GM19463 (cell line): ENCODE data around the gene ARL15.
"Not testable (repeated sequence)": the region's sequence is repeated elsewhere in the genome, so short reads cannot be mapped to it uniquely, and the experiment has no call there.

ENCODE experiments used
- ATAC-seq: cut with Tn5 transposase; IDR thresholded peaks from one replicate; pipeline ENCODE4 v1.9.1; 2021; ENCODE audit warnings: mild to moderate bottlenecking, moderate library complexity; ENCODE audit not compliant: unreplicated experiment

Gene ARL15

DNA sequence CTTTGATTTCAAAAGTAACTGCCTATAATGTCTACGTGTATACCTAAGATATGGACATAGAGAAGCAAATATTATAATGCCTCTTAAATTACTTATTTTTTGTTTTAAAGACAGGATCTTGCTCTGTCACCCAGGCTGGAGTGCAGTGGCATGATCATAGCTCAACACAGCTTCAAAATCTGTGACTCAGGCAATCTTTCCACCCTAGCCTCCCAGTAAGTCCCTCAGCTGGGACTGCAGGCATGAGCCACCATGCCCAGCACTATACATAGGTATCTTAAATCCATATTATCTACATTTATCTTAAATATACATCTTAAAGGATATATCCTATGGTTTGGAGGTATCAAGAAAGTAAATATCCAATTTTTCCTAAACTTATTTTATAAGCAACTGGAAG is 261.2 kb downstream of the ARL15 start:
- no peak for ATAC-seq

DNA sequence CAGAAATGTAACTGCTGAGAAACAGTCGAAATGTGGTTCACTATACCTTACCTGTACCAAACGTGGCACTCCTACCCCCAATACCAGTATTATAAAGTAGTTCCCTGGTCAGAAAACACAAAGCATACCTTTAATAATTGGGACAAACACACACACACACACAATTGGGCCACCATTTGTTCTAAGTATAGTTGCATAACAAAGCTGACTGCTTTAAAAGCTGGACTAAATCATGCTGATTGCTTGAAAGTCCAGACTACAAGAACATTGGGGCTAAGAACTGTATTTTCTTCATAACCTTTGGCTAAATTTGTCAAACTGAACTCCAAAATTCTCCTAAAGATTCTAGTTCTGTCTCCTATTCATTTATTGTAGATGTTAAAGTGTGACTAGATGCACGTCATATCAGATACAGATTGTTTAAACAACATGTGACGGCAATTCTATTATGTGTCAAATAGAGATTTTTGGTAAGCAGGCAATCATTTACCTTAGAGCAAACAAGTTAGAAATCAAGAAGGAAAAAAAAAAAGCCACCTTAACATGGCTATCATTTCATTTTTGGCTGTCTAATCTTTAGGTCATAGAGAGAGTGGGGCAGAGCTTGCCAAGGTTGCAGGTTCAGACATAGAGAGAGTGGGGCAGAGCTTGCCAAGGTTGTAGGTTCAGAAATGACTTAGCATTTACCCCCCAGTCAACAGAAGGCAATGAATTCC is 265.1 kb downstream of the ARL15 start:
- no peak for ATAC-seq

DNA sequence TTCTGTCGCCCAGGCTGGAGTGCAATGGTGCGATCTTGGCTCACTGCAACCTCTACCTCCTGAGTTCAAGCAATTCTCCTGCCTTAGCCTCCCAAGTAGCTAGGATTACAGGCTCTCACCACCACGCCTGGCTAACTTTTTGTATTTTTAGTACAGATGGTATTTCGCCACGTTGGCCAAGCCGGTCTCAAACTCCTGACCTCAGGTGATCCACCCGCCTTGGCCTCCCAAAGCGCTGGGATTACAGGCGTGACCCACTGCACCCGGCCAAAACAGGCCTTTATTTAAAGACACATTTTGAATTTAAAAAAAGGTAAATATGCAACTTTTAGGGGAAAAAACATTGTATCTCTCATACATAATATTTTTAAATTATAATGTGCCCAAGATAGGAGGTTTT is 266.1 kb downstream of the ARL15 start:
- ATAC-seq = not testable (repeated sequence)

DNA sequence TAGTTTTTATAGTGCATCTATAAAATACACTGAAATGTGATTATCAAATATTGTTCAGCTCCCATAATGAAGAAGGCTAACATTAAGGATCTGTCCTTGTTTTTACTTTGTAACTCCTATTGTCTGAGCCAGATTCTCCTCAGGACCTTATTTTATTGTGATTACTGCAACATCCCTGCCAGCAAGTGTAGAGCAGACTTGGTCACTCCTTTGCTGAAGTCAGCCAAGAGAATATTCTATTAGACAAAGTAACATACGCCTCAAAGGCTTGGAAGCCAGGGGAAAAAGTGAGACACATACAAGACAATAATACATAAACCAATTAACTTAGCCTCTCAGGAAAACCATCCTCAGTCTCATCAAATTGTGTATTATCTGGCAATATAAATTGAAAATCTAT is 269.6 kb downstream of the ARL15 start:
- no peak for ATAC-seq

DNA sequence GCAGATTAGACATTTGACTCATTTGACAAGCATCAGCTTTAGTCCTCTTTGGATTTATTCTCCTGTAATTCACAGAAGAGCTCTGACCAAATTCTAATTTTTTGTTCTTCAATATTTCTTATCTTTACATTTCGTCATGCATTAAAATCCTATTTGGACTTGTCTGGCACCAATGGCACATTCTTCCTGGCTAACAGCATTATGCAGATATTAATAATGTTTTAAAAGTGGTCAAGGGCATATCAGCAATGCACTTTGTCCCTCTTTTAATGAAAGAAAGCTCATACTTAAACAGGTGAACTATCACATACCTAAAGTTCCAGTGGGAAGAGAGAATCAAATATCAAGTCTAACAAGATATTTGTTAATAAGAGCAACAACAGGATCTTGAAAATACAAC is 270.4 kb downstream of the ARL15 start:
- ATAC-seq = no peak

DNA sequence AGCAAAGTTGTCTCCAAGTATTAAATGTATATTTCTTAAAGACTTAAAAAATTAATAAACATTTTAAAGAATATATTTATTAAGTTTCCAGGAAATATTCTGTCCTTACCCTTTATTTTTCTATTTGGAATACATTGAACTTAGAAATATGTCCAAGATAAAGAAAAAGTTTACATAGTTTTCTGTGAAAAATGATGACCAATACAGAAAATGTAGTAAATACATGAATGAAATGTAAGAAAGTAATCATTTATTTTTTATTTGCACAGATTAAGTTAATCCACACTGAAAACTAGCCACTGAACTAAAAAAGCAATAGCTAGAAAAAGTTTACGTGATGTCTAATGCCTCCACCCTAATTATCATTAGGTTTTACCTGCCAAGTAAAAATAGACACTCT is 273.2 kb downstream of the ARL15 start:
- no peak for ATAC-seq

DNA sequence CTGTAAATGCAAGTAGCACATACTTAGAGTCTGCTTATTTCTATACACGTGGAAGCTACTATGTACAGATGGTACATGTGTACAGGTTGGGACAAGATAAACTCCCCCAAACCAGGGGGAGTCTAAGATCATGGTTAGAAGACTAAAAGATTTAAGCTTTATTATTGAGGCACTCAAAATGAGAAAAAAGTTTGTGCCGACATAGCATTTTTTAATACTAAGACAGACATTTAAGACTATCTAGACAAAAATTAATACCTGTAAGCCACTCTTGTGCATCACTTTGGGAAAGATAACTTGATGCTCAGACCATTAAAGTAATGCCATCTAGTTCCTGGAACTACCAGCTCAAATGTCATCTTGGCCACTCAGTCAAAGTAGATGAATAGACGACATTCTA is 279.4 kb downstream of the ARL15 start:
- ATAC-seq = no peak

DNA sequence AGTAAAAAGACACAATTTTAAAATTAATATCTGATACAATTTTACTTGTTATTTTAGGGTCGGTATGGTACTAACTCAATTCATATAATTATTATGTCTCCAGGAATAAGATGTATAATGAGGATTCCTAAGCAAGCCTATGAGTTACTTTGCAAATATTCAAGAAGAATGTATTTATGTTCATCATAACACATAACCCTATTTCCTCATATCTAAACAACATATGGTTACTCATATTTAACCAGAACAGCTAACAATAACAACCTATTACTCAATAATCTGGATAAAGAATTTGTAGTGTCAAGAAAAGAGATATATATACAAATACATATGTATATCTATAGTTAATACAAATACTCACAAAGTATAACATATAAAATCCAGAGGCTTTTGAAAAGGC is 285.9 kb downstream of the ARL15 start:
- no peak for ATAC-seq

DNA sequence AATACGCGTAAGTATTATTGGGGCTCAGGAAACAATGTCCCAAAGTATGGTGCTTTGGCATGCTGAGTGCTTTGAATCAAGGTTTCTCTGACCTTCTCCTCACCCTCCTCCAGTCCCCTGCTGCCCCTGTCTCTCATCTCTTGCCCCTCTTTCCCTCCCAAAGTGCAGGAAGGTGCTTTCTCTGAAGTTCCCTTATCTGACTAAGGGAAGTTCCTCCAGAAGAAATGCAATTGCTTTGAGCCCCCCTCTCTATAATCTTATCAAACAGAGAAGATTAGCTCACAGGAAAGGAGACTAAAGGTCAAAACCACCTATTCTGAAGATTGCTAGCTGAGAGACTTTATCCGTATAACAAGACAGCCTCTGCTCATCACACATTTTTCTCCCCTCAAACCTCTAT is 288.1 kb downstream of the ARL15 start:
- no peak for ATAC-seq

DNA sequence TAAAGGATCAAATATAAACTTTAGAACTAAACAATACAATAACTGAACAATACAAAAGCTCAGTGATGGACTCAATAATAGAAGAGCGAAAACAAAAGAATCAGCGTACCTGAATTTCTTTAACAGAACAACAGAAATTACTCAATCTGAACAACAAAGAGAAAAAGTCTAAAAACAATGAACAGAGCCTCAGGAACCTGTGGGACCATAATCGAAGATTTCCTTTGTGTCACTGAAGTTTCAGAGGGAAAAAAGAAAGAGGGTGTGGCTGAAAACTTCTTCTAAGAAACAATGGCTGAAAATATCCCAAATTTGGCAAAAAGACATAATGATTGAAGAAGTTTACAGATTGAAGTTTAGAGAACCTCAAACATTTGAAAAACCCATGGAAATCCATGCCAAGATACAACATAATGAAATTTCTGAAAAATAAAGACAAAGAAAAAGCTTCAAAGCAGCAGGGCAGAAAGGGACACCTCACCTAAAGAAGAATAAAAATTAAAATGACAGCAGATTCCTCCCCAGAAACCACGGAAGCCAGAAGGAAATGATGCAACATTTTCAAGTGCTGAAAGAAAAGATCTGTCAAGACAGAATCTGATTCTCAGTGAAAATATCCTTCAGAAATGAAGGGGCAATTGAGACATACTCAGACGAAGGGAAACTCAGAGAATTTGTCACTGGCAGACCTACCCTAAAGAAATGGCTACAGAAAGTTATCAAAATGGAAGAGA is 288.8 kb downstream of the ARL15 start:
- no peak for ATAC-seq

DNA sequence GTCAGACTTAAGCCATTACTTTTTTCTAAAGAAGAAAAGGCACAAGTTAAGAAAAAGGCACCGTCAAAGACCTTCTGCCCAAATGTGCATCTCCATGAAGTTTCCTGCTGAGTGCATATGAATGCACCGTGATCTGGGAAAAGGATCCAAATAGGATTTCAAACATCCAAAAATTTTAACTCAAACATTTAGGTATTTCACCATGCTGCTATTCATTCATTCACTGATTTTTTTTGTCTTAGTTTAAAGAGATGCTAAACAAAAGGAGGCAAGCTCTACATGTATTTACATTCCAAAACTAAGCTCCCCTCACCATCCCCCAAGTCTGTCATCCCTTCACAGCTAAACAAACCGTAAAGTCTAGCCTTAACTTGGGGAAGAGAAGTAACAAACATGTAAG is 291.9 kb downstream of the ARL15 start:
- ATAC-seq = no peak

DNA sequence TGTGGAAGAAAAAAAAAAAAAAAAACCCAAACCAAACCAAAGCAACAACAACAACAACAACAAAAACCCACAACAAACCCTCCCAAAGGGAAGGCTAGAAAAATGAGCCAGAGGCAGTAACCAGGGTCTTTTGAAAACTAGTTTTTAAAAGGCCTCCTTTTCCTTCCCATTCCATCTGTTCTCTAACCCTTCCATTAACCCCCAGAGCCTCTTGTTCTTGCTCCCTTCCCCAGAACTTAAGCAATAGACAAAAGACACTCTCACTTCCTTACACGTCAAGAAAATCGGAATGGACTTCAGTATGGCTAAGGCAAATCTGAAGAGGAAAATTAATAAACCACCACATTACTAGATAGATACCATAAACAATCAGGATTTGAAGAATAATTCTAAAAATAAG is 292.8 kb downstream of the ARL15 start:
- ATAC-seq = no peak

DNA sequence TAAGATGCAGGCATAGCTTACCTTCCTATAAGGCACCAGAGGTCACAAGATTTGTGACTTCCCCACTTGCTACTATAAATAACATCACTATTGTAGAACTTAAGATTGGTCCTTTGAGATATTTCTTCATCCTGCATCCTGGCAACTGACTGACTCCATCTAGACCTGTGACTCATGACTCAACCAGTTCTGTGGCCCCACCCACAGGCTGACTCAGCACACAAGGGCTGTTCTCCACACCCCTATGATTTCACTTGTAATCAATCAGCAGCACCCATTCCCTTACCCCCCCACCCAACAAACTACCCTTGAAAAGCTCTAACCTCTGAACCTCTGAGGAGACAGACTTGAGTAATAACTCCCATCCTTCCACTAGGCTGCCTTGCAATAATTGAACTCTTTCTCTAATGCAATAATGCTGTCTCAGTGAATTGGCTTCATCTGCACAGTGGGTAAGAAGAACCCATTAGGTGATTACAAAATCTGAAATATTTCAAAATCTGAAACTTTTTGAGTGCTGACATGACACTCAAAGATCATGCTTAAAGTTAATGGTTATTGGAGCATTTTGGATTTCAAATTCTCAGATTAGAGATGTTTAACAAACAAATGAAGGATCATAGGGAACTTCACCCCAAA is 296.7 kb downstream of the ARL15 start:
- ATAC-seq = no peak

DNA sequence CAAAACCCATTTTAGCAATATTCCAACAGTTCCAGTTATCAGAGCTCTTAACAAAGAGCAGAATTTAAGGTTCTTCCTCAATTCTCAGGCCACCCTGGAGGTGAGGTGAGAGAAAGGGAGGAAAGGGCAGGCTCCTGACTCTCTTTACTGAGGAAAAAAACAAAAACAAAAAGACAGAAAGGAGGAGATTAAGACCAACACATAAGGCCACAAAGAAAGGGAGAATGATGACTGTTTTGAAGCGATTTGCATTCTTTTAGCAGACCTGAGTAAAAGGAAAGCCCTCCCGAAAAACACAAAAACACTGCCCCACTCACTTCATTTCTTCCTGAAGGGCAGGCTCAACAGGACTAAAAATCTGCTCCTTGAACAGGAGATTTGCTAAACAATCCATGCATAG is 300.5 kb downstream of the ARL15 start:
- no peak for ATAC-seq

DNA sequence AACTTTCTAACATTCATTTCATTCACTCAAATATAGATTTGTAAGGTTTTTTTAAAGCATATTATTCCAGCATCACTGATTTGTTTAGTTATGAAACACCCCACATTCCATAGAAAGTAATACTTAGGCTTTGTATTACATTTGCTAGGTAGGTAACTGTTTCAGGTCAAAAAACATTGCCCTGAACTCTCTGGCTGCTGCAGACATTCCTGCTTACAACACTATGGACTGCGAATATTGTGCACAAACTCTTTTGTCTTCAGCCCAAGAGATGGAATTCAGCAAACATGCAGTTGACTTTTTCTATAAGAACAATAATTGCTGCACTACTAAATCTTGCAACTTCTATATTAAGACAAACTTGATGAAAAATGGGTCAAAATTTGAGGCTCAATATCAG is 301.0 kb downstream of the ARL15 start:
- no peak for ATAC-seq

DNA sequence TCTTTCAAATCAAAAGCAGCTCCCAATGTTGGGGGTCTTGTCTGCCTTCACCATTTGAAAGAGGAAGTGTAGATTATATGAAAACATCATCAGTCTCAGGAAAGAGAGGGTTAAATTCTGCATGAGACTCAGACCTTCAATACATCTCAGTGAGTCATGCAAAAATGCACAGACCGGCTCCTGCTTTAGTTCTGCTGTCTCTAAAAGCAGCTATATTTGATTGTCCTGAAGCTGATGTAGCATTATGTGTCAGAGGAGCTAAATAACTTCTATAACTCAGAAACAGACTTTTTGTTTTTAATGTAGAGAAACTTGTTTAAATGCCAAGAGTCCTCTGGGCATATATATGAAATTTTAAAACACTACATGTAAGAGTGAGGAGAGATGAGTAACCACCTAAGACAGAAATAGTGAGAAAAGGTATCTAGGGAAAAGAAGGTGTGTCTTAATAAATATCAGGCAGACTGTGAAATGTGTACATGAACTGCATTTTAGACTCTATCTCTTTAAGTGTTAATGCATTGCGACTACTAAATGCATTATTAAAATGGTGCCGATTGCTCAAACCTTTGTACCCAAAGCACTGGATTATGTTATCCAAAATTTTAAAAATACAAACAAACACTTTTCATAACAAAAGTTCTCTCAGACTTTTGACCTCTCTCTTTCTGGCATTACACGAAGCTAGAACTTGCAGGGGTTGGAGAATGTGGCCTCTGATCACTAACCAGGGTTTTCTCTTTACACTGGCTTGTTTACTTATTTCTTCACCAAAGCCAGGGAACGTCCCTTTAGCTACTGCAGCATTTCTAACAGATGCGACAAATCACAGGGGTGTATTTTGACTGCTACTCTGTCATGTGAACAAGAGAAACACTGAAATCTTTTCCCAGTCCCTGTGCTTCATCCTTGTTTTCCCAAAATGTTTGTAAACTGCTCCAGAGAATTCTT is 302.3 kb downstream of the ARL15 start:
- no peak for ATAC-seq

DNA sequence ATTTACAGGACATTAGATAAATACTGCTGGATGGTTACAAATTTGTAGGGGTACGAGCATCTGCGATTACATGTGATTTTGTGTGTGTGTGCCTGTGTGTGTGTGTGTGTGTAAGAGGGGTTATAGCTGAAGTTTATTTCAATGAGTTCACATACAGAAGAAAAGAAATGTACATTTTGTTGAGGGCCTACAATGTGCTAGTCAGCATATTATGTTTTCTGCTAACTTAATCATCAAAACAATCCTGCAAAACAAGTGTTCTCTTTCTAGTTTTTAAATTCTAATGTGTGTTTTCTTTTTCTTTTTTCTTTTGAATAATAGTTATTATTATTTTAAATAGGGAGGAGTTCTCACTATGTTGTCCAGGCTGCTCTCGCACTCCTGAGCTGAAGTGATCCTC is 305.7 kb downstream of the ARL15 start:
- ATAC-seq = no peak

DNA sequence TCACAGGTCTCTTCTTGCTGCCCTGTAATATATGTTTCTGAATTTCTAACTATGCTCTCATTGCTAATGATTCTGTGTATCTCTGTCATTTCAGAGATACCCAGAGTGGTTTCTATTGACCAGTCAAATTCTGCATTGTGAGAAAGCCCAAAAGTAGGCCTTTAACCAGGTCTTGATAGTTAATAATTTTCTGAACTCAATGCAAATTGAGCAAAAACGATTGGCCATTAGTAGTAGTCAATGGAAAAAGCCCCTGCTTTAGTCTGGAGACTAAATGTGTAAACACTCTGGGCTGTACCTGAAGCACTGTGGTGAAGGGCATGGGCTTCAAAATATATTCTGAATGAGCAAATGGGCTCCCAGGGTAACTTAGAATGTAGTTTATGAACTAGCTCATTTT is 307.6 kb downstream of the ARL15 start:
- no peak for ATAC-seq

DNA sequence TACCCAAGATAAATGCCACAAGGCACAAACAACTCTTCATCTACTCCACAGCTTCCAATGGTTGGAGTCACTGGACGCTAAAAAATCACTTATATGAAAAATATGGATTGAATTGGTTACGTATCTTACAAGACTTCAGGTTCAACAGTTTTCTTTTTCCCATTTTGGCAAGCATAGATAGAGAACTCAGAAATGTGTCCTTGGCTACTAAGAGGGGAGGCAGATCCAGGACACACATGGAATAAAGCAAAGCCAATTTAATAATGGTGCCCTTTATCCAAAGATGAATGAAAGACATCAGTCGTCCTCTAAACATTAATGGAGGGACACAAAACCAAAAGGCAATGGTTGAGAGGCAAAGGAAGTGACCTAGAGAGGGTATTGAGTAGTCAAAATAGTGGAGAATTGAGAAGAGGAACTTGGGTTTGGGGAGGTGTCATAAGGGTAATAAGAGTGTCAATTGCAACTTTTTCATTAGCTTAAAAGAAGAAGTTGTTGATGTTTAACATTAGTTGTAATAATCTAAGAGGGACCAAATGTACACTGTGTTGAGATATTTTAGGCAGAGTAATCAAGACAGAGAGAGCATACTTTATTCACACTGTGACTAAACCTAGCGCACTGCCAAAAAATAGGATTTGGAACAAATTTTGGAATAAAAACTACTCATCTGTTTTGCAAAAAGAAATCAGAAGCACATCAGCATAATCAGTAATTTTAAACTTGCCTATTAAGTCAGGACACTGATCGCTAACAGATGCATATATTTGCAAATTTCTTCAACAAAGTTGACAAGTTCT is 308.2 kb downstream of the ARL15 start:
- no peak for ATAC-seq

DNA sequence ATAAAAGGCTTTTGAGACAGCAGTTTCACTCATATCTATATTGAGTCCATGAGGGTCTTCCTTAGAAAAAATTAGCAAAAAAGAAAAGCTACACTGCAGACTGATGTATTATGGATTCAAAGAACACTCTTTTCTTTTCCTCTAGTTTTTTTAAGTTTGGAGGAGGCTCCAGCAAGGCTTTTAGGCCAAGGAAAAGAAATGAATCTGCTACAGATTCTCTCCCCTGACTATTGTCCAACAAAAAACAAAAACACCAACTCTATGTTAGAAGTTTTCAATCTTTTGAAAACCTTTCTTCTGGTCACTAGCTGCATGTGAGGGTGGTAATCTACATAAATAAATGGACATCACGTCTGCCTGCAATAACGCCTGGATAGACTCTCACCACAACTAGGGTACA is 310.4 kb downstream of the ARL15 start:
- ATAC-seq = no peak
